HG03095 (cell line): Measurements from ENCODE around the gene EPSTI1.
"Not testable (repeated sequence)": the region's sequence is repeated elsewhere in the genome, so short reads cannot be mapped to it uniquely, and the experiment has no call there.

Experiments
- ATAC-seq: cut with Tn5 transposase; IDR thresholded peaks from one replicate; pipeline ENCODE4 v1.9.1; 2021; ENCODE audit warnings: moderate library complexity; ENCODE audit not compliant: unreplicated experiment

The EPSTI1 gene

GRCh38 chr13:43006893-43007631 lies 15.0 kb upstream of the EPSTI1 start:
- no peak for ATAC-seq

- ATAC-seq: no peak
These were observed 13.6 kb upstream of the EPSTI1 start for GRCh38 chr13:43005460-43006236.

GRCh38 chr13:43003729-43004128 lies 11.7 kb upstream of the EPSTI1 start:
- ATAC-seq: no peak

- no peak for ATAC-seq
These were observed 11.0 kb upstream of the EPSTI1 start for GRCh38 chr13:43003010-43003409.

GRCh38 chr13:43002021-43002420 lies 10.0 kb upstream of the EPSTI1 start:
- ATAC-seq: no peak

GRCh38 chr13:43000676-43001075 lies 8.6 kb upstream of the EPSTI1 start:
- no peak for ATAC-seq

GRCh38 chr13:42999491-42999890 lies 7.5 kb upstream of the EPSTI1 start:
- ATAC-seq: no peak

- ATAC-seq: no peak
These were observed 5.3 kb upstream of the EPSTI1 start for GRCh38 chr13:42997381-42997780.

GRCh38 chr13:42996584-42996983 lies 4.5 kb upstream of the EPSTI1 start:
- no peak for ATAC-seq

GRCh38 chr13:42994878-42995277 lies 2.8 kb upstream of the EPSTI1 start:
- no peak for ATAC-seq

GRCh38 chr13:42992764-42993122 lies 702 bp upstream of the EPSTI1 start:
- ATAC-seq: peak; percentile 5

GRCh38 chr13:42991233-42991897 lies 676 bp downstream of the EPSTI1 start:
- not testable (repeated sequence) for ATAC-seq

- ATAC-seq: no peak
These were observed 1.5 kb downstream of the EPSTI1 start for GRCh38 chr13:42990291-42991232.

- no peak for ATAC-seq
These were observed 5.9 kb downstream of the EPSTI1 start for GRCh38 chr13:42986176-42986574.

- ATAC-seq: no peak
These were observed 6.5 kb downstream of the EPSTI1 start for GRCh38 chr13:42985312-42986175.

- no peak for ATAC-seq
These were observed 7.3 kb downstream of the EPSTI1 start for GRCh38 chr13:42984691-42985090.

GRCh38 chr13:42984026-42984425 lies 8.0 kb downstream of the EPSTI1 start:
- ATAC-seq: no peak

GRCh38 chr13:42981853-42982252 lies 10.2 kb downstream of the EPSTI1 start:
- no peak for ATAC-seq

- no peak for ATAC-seq
These were observed 10.7 kb downstream of the EPSTI1 start for GRCh38 chr13:42981317-42981716.

GRCh38 chr13:42977219-42977659 lies 14.8 kb downstream of the EPSTI1 start:
- no peak for ATAC-seq
